Measurements from ENCODE around the gene CCL15. TPM values are rescaled to one million over a fixed set of nuclear protein-coding genes. Genes with fewer than 3 reads are reported as not detected.
"Not testable (repeated sequence)": the region's sequence is repeated elsewhere in the genome, so short reads cannot be mapped to it uniquely, and the experiment has no call there.

The CCL15 gene
- polyA plus RNA-seq, 1 donor from 2014 or later = not detected

DNA sequence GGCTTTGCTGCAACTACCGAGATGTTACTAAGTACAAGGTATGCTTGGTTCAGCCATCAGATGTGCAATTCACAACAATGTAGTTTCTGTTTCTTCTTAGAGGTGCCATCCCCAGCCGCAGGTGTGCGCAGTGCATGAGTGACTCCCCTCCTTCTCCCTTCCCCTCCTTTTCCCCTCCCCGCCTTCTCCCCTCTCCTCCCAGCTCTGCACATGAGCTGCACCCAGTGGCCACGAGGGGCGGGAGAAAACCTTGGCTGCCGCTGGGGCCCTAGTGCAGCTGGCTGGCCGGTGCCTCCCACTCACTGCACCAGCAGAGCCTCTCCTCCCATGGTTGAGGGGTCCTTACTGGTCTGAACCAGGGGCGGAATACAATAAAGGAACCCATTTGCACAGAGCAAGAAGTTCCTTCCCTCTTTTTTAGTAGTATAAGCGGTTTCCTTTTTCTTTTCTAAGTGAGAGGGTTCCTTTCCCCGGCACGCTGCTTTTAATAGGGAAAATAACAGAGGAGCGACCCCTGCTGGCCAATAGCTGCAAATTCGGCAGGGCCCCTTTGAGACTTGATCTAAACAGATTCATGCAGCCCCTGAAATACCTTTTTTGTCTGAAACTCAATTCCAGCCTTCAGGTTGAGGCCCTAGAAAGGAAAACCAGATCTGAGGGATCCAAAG, 7.8 kb upstream of the CCL15 start:
- H3K4me1 Mint-ChIP-seq = peaks cover 9 to 13% (median 10%) of the 10 kb centered on the region in 3 donors
- no peak overlapping the region for H3K27ac Mint-ChIP-seq

DNA sequence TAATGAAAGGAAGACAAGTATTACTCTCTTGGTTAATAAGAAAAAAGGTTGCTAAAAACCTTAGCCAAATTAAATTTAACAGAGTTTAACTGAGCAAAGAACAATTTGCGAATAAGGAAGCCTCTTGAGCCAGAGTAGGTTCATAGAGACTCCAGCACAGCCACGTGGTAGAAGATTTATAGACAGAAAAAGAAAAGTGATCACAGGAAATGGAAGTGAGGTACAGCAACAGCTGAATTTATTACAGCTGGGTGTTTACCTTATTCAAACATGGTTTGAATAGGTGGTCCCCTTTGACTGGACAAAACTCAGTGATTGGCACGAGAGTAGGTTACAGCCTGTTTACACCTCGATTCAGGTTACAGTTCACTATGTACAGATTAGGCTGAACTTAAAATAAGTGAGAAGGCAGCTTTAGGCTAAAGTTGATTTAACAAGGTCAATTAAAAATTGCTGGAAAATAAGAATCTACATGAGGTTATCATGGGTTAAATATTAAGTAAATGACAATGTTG, 3.3 kb upstream of the CCL15 start:
- no peaks in the 10 kb centered on the region for H3K9me3 Mint-ChIP-seq

More for the DNA sequence above, 7.8 kb upstream of the CCL15 start:
- H3K4me3 Mint-ChIP-seq = peak overlapping the region in 1 of 4 donors; percentile 17
- peaks cover 16% of the 10 kb centered on the region for H3K27me3 Mint-ChIP-seq
- peaks cover 0 to 4% (median 0%) of the 10 kb centered on the region in 3 donors for H3K9me3 Mint-ChIP-seq
- peaks cover 3% of the 10 kb centered on the region for H3K36me3 Mint-ChIP-seq

DNA sequence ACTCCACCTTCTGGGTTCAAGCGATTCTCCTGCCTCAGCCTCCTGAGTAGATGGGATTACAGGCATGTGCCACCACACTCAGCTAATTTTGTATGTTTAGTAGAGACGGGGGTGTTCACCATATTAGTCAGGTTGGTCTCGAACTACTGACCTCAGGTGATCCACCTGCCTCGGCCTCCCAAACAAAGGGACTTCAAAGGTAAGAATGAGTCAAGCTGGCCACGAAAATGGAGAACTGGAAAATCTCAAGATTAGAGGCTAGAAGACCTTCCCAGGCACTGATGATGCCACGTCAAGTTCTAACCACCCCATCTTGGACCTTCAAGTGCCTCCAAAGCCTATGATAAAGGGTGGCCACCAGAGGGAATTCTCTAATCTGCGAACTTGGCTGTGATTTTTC, 1.3 kb upstream of the CCL15 start:
- no peak overlapping the region for H3K4me3 Mint-ChIP-seq
- H3K36me3 Mint-ChIP-seq = no peaks in the 10 kb centered on the region
- H3K4me1 Mint-ChIP-seq = peaks cover 7 to 10% (median 8%) of the 10 kb centered on the region in 3 donors
- H3K9me3 Mint-ChIP-seq = no peaks in the 10 kb centered on the region
- no peak overlapping the region for H3K27ac Mint-ChIP-seq
- H3K27me3 Mint-ChIP-seq = peaks cover 17% of the 10 kb centered on the region

More for the DNA sequence above, 3.3 kb upstream of the CCL15 start:
- H3K36me3 Mint-ChIP-seq = no peaks in the 10 kb centered on the region
- H3K4me1 Mint-ChIP-seq = peaks cover 9 to 13% (median 10%) of the 10 kb centered on the region in 3 donors
- no peak overlapping the region for H3K4me3 Mint-ChIP-seq
- peaks cover 17% of the 10 kb centered on the region for H3K27me3 Mint-ChIP-seq
- no peak overlapping the region for H3K27ac Mint-ChIP-seq

DNA sequence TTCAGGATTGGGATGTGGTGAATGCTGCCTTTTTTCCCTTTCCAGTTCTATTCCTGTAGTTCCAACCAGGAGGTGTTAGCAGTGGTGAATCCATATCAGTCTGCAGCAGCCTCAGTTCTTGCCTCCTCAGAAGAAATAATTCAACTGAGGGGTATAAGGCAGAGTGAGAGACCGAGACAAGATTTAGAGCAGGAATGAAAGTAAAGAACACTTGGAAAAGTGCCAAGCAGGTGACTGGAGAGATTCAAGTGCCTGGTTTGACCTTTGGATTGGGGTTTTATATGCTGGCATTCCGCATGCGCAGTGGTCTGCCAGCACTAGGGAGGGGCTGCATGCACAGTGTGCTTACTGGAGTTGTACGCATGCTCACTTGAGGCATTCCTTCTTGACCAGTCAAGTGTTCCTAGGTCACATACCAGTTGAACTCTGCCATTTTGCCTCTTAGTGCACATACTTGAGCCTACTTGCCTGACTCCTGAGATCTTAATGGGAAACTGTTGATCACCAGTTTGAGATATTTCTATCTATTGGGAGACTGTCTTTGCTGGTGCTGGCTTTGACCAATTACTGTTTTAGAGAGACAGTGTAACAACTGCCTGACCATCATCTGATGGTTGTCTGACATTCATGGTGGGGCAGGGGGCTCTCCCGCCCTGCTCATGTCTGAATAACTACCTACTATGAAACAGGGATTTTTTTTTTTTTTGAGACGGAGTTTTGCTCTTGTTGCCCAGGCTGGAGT, 680 bp upstream of the CCL15 start:
- Mint-ChIP-seq H3K4me1 (peaks cover 8 to 13% (median 11%) of the 10 kb centered on the region in 3 donors), H3K9me3 (no peaks in the 10 kb centered on the region), H3K4me3 (no peak overlapping the region), H3K27me3 (peaks cover 20% of the 10 kb centered on the region), H3K36me3 (no peaks in the 10 kb centered on the region), H3K27ac (no peak overlapping the region)

DNA sequence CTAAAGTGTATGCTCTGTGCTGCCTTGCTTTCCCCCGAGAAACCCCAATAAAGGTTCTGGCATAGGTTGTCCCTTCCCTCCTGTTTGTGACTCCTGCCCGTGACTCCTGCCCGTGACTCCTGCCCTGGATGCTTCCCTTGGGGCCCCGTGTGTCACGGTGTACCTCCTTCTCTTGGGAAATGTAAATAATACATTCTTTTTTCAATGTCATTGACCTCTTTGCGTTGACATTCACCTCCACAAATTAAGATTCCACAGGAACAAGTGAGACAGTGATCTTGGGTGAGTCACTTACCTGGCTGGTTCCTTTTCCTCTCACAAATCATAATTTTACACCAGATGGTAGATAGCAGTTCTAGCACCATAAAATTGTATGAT, 632 bp downstream of the CCL15 start:
- no peaks in the 10 kb centered on the region for H3K36me3 Mint-ChIP-seq
- peaks cover 27% of the 10 kb centered on the region for H3K27me3 Mint-ChIP-seq
- peaks cover 13 to 18% (median 18%) of the 10 kb centered on the region in 3 donors for H3K4me1 Mint-ChIP-seq
- H3K27ac Mint-ChIP-seq = no peak overlapping the region
- H3K4me3 Mint-ChIP-seq = no peak overlapping the region
- no peaks in the 10 kb centered on the region for H3K9me3 Mint-ChIP-seq

DNA sequence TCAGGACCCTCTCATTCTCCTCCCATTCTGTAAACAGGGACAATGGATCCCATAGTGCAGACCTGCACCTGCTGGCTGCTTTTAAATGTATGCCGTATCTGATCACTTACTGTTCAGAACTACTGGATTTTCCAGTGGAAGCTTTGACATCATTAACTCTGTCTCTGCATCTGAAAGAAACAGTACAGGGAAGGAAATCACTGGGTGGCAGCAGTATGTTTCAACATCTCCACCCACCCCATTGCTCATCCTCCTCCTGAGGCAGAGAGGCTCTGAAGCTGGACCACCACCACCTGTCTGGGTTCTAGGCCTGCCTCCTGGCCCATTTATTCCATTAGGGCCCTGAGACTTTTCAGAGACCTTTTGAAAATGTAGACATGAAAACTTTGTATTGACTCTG, 2.6 kb downstream of the CCL15 start:
- Mint-ChIP-seq H3K27ac (no peak overlapping the region), H3K27me3 (peaks cover 27% of the 10 kb centered on the region), H3K4me3 (no peak overlapping the region), H3K9me3 (no peaks in the 10 kb centered on the region), H3K4me1 (peaks cover 7 to 24% (median 16%) of the 10 kb centered on the region in 3 donors), H3K36me3 (no peaks in the 10 kb centered on the region)

DNA sequence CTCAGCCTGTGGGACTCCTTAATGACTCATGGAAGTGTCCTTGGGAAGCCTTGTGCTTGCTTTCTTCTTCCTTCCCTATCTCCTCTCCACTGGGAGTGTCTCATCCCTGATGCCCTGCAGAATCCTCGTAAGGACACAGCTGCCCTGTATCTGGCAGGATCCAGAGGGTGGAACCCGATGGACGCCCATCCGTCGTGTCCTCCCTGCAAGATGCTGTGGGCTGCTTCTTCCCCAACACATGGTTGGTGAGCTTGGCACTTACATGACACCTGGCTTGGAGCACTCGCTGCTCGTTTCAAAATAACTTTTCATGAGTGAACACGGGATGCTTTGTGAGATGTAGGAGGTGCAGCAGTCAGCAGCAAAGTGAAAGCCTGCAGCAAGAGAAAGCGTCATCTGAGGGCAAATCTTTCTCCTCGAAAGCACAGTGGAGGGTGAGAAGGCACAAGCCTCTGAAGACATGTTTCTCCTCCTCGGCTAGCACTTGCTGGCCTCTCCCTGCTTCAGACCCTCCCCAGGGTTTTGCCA, 3.3 kb downstream of the CCL15 start:
- Mint-ChIP-seq H3K27ac (no peak overlapping the region), H3K27me3 (peaks cover 27% of the 10 kb centered on the region), H3K36me3 (no peaks in the 10 kb centered on the region), H3K9me3 (no peaks in the 10 kb centered on the region), H3K4me1 (peaks cover 7 to 24% (median 16%) of the 10 kb centered on the region in 3 donors), H3K4me3 (no peak overlapping the region)

DNA sequence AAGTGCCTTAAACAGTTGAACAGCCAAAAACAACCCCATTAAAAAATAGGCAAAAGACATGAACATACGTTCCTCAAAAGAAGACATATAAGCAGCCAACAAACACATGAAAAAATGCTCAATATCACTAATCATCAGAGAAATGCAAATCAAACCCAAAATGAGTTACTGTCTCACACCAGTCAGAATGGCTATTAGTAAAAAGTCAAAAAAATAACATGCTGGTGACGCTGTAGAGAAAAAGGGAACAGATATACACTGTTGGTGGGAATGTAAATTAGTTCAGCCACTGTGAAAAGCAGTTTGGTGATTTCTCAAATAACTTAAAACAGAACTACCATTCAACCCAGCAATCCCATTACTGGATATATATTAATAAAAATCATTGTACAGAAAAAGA, 6.0 kb downstream of the CCL15 start:
- H3K27me3 Mint-ChIP-seq = peaks cover 18% of the 10 kb centered on the region
- H3K4me1 Mint-ChIP-seq = peaks cover 7 to 24% (median 16%) of the 10 kb centered on the region in 3 donors
- not testable (repeated sequence) for H3K27ac Mint-ChIP-seq, H3K36me3 Mint-ChIP-seq, H3K9me3 Mint-ChIP-seq
- peak overlapping the region in 1 of 4 donors; percentile 47 for H3K4me3 Mint-ChIP-seq

DNA sequence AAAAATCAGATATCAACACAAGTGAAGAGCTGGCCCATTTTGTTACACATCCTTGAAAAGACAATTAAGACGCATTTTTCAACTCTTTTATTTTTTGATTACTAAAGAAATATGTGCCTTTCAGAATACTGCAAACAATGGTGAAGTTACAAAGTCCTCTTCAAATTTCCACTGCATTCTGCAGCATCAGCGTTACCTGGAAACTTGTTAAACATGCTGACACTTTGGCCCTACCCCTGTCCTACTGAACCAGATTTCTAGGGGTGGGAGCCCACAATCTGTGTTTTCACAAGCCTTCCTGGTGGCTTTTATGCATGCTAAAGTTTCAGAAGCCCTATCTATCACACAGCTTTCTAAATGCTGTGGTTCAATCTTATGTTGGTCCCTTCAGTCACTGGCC, 10.3 kb downstream of the CCL15 start:
- peaks cover 4 to 14% (median 8%) of the 10 kb centered on the region in 3 donors for H3K4me1 Mint-ChIP-seq
- H3K27ac Mint-ChIP-seq = no peak overlapping the region
- peaks cover 3 to 11% (median 7%) of the 10 kb centered on the region in 3 donors for H3K9me3 Mint-ChIP-seq
- peaks cover 3% of the 10 kb centered on the region for H3K27me3 Mint-ChIP-seq
- no peak overlapping the region for H3K4me3 Mint-ChIP-seq
- peaks cover 3% of the 10 kb centered on the region for H3K36me3 Mint-ChIP-seq

DNA sequence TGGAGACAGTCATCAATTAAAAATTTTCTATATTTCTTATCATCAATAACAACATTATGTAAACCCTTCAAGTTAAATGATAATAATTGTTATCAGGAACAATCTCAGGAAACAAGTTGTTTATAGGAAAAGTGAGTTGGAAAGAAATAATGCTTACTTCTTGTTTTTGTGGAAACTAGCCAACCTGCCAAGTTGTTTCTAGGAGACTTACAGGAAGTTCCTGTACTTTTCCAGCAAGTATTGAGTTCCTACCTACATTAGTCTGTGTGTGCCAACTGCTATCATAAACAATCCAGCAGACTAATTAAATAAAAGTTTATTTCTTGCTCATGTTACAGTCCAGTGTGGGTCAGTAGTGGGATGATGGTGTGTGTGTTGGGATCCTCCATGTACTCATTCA, 13.2 kb downstream of the CCL15 start:
- Mint-ChIP-seq H3K27me3 (peaks cover 5% of the 10 kb centered on the region), H3K4me3 (no peak overlapping the region), H3K9me3 (peaks cover 3 to 11% (median 7%) of the 10 kb centered on the region in 3 donors), H3K36me3 (peaks cover 3% of the 10 kb centered on the region), H3K27ac (no peak overlapping the region), H3K4me1 (no peaks in the 10 kb centered on the region)

DNA sequence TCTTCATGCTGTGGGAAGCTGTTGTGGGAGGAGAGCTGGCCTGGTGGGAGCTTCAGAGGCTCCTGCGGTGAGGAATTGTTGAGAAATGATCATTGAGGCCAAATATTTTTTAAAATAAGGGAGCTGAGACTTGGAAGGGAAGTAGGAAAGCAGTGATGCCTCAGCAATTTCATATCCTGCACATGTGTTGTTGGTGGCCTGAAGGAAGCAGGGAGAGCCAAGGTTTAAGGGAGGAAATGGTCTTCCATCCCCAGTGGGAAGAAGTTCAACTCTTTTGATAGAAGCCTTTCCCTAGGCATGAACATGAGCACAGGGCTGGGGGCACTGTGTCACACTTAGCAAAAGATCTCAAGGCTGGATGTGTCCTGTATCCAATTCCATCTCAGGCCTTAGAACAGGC, 14.7 kb downstream of the CCL15 start, which contains the start of gene CCL14:
TSS of gene CCL14 (minus strand) at position 87 of the 400 bp plus-strand sequence. CDS start at position 7, 80 bp downstream.
- Mint-ChIP-seq H3K9me3 (peaks cover 3 to 11% (median 7%) of the 10 kb centered on the region in 3 donors), H3K27ac (peak within 1 kb of the TSS in 1 of 3 donors; percentile 42), H3K4me1 (no peaks in the 10 kb centered on the region), H3K4me3 (no peak within 1 kb of the TSS), H3K36me3 (peaks cover 3% of the 10 kb centered on the region), H3K27me3 (peaks cover 2% of the 10 kb centered on the region)

DNA sequence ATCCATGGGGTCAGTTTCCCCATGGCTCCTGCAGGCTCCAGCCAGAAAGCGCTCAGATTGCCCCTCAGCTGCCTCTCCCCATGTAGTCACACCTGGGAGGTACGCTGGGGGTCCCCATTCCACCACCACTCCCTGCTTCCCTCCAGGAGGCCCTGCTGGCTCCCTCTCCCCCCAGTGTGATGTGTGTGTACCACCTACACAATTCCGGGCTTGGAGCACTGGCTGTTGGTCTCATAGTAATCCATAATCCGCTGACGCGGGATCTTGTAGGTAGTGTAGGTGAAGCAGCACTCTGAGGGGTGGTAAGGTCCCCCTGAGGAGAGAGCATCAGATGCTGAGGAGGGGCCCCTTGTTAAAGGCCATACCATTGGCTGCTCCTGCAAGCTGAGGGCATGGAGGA, 17.2 kb downstream of the CCL15 start:
- H3K27ac Mint-ChIP-seq = no peak overlapping the region
- H3K36me3 Mint-ChIP-seq = peaks cover 1% of the 10 kb centered on the region
- H3K27me3 Mint-ChIP-seq = peaks cover 4% of the 10 kb centered on the region
- H3K4me3 Mint-ChIP-seq = no peak overlapping the region
- H3K9me3 Mint-ChIP-seq = peaks cover 0 to 9% (median 4%) of the 10 kb centered on the region in 3 donors
- peaks cover 0 to 2% (median 0%) of the 10 kb centered on the region in 3 donors for H3K4me1 Mint-ChIP-seq

DNA sequence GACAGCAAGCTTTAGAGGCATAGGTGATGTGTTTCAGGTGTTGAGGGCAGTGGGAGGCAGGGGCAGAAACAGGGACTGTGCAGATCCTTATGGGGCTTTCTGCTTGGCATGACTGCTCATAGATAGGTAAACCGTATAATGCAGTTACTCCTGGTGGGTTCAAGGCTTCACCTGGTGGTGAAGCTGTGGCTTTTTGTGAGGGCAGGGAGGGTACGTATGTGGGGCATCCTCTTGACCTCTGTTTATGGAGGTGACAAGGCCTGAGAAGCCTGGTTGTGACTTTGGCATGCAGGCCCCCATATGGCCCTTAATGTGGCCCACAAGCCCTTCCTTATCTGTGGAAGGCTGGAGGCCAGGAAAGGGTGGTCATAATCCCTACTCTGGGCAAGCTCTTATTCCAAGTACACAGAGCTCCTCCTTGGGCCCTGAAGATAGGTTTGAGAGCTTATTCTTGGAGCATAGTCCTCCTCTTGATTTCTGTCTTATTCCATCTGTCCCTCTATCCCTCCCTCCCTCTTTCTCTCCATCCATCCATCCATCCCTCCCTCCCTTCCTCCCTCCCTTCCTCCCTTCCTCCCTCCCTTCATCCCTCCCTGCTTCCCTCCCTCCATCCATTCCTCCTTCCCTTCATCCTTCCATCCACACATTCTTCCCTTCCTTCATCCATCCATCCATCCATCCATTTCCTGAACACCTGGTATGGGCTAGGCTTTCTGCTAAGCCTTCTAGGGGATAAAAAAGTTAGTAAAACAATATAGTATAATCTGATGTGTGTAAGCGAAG, 18.8 kb downstream of the CCL15 start:
- no peaks in the 10 kb centered on the region for H3K36me3 Mint-ChIP-seq

DNA sequence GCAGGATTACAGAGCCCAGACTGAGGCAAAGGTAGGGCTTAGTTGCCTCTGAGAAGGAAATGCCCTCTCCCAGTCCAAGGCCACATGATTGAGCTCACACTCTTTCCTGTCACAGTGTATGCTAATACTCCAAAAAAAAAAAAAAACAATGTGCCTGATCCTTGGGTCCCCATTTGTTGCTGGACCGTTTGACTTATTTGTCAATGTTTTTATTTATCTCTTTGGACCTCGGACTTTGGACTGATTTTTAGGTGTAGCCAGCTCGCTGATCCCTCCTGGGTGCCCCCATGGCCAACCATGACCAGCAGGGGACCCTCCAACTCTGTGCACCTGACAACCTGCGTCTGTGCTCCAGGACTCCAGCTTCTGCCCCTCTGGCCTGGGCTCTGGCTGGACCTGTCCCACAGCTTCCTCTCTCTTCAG, 19.4 kb downstream of the CCL15 start:
- H3K27me3 Mint-ChIP-seq = peaks cover 9% of the 10 kb centered on the region
- H3K9me3 Mint-ChIP-seq = no peaks in the 10 kb centered on the region
- no peak overlapping the region for H3K27ac Mint-ChIP-seq
- H3K4me1 Mint-ChIP-seq = peaks cover 0 to 6% (median 5%) of the 10 kb centered on the region in 3 donors
- H3K4me3 Mint-ChIP-seq = no peak overlapping the region
- no peaks in the 10 kb centered on the region for H3K36me3 Mint-ChIP-seq

More for the DNA sequence above, 18.8 kb downstream of the CCL15 start:
- Mint-ChIP-seq H3K4me3 (no peak overlapping the region), H3K9me3 (no peaks in the 10 kb centered on the region), H3K27ac (no peak overlapping the region), H3K27me3 (peaks cover 8% of the 10 kb centered on the region), H3K4me1 (peaks cover 0 to 5% (median 2%) of the 10 kb centered on the region in 3 donors)
